IMR-90 (cell line): ENCODE results near the gene ANKRD6.

Source experiments
- CTCF ChIP-seq: conservative IDR thresholded peaks from 2 replicates; pipeline ENCODE4 v1.5.1; 2012; ENCODE audit warnings: mild to moderate bottlenecking, low read depth, low read length, improper control_type of control experiment
- MAZ ChIP-seq: IDR thresholded peaks from 2 replicates; pipeline ENCODE4 v1.6.1; 2012; ENCODE audit warnings: low read depth, mild to moderate bottlenecking, low read length, improper control_type of control experiment, moderate library complexity, borderline replicate concordance
- MXI1 ChIP-seq: IDR thresholded peaks from 2 replicates; pipeline ENCODE4 v1.6.1; 2012; ENCODE audit warnings: low read depth, mild to moderate bottlenecking, low read length, moderate library complexity, borderline replicate concordance
- POLR2A ChIP-seq: IDR thresholded peaks from 2 replicates; pipeline ENCODE4 v1.6.1; 2012; ENCODE audit warnings: mild to moderate bottlenecking, low read depth, low read length
- RFX5 ChIP-seq: IDR thresholded peaks from 2 replicates; pipeline ENCODE4 v1.8.0; 2012; ENCODE audit warnings: low read depth, mild to moderate bottlenecking, low read length, moderate library complexity

GRCh38 chr6:89638320-89639195 is 205.6 kb downstream of the ANKRD6 start, which contains the start of gene LYRM2:
- no peak for TF ChIP-seq CTCF
- no peak for TF ChIP-seq MAZ
- peak; percentile 89 for TF ChIP-seq POLR2A
- TF ChIP-seq RFX5 = no peak
- peak; percentile 73; the same call in 1 of the 2 replicates for TF ChIP-seq MXI1
